Activated T-helper 1 cell treated with anti-CD3 and anti-CD28 coated beads, Interleukin-12 subunit alpha, Interleukin-12 subunit beta, Interleukin-2, Interleukin-4 antibody, amounts not matched to agents 30 ng/mL and 10 ng/mL and 1 ng/mL, durations not matched to agents 14 hours and 24 hours and 36 hours (primary cell): ENCODE measurements around the gene FADS3. TPM values are rescaled to one million over a fixed set of nuclear protein-coding genes. Genes with fewer than 3 reads are reported as not detected.

Experiments
- DNase-seq: peaks from one replicate; pipeline ENCODE4 v3.0.0; 2021; ENCODE audit warnings: low spot score
- H3K27ac Mint-ChIP-seq: one replicate; pipeline ENCODE4 v1.8.0; 2021; ENCODE audit warnings: mild to moderate bottlenecking, mixed read lengths
- H3K27me3 Mint-ChIP-seq: one replicate; pipeline ENCODE4 v1.8.0; 2022; ENCODE audit warnings: mild to moderate bottlenecking, moderate library complexity, mixed read lengths; ENCODE audit not compliant: insufficient read depth
- H3K36me3 Mint-ChIP-seq: one replicate; pipeline ENCODE4 v1.8.0; 2021; ENCODE audit warnings: low read depth, mixed read lengths
- H3K4me1 Mint-ChIP-seq: one replicate; pipeline ENCODE4 v1.8.0; 2021; ENCODE audit warnings: low read depth, mixed read lengths
- H3K4me3 Mint-ChIP-seq: one replicate; pipeline ENCODE4 v1.8.0; 2021; ENCODE audit warnings: mild to moderate bottlenecking, moderate library complexity, mixed read lengths
- H3K9me3 Mint-ChIP-seq: one replicate; pipeline ENCODE4 v1.8.0; 2021; ENCODE audit warnings: mixed read lengths
- intact Hi-C: fragments of 100-400 bp; cut with micrococcal nuclease; formaldehyde crosslinking; loops from one replicate; pipeline ENCODE4 v1.15.1; 2024
- total RNA-seq: library from RNA; stranded (reverse); gene quantifications from 2 replicates; pipeline ENCODE4 v1.2.3, GENCODE V29; 2022

The FADS3 gene, protein sequence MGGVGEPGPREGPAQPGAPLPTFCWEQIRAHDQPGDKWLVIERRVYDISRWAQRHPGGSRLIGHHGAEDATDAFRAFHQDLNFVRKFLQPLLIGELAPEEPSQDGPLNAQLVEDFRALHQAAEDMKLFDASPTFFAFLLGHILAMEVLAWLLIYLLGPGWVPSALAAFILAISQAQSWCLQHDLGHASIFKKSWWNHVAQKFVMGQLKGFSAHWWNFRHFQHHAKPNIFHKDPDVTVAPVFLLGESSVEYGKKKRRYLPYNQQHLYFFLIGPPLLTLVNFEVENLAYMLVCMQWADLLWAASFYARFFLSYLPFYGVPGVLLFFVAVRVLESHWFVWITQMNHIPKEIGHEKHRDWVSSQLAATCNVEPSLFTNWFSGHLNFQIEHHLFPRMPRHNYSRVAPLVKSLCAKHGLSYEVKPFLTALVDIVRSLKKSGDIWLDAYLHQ
- 9.0 and 14.2 TPM in 2 replicates for total RNA-seq

DNA sequence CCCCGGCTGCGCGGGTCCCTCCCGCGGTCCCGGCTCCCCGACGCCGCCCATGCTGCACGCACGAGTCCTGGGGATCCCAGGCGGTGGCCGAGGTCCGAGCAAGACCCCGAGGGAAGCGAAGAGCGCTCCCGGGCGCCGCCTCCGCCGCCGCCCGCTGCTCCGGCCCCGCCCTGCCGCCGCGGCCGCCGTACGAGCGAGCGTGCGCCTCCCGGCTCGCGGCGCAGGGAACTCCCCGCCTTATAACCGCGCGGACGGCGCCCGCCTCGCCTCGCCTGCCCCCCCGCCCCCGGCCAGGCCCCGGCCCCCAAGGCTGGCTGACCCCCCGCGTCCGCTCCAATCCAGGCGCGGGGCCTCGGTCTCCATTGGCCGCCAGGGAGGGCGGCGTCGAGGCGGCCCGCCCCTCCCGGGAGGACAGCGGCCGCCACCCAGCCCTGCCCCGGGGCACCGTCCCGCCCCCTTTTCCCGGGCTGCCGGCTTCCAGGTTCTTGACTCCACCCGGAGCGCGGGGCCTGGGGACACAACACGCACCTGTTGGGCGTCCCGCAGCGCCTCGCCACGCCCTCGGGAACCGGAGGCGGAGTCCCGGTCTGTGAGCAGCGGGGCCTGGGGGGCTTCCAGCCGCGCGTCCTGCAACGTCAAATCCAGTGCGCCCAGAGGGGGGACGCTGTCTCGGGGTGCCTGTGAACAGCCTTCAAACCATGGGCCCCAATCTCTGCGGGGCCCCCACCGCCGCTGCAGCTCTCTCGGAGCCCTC, at the start of gene FADS3:
Gene FADS3 (minus strand): TSS at position 215 of the 754 bp plus-strand sequence. CDS start 164 bp downstream, at position 51.
- no peaks in the 10 kb centered on the region for H3K36me3 Mint-ChIP-seq
- H3K4me3 Mint-ChIP-seq = peak within 1 kb of the TSS; percentile 88
- H3K9me3 Mint-ChIP-seq = no peaks in the 10 kb centered on the region
- peaks cover 6% of the 10 kb centered on the region for H3K27me3 Mint-ChIP-seq
- peaks cover 3% of the 10 kb centered on the region for H3K4me1 Mint-ChIP-seq
- intact Hi-C loops = loop anchor here (2.0 kb wide), 4 partner anchors 65 to 231 kb away; partner anchors contain the start of genes FEN1, FTH1 and TMEM258
- H3K27ac Mint-ChIP-seq = peak within 1 kb of the TSS; percentile 29
- peak; percentile 64 for DNase-seq

DNA sequence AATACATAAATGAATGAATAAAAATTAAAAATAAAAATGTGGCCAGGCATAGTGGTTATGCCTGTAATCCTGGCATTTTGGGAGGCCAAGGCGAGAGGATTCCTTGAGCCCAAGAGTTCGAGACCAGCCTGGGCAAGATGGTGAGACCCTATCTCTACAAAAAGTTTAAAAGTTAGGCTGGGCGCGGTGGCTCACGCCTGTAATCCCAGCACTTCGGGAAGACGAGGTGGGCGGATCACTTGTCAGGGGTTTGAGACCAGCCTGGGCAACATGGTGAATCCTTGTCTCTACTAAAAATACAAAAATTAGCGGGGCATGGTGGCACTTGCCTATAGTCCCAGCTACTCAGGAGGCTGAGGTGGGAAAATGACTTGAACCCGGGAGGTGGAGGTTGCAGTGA, 49.1 kb upstream of the FADS3 start:
- no peaks in the 10 kb centered on the region for H3K36me3 Mint-ChIP-seq
- intact Hi-C loops = no loop called here
- H3K9me3 Mint-ChIP-seq = peaks cover 5% of the 10 kb centered on the region

DNA sequence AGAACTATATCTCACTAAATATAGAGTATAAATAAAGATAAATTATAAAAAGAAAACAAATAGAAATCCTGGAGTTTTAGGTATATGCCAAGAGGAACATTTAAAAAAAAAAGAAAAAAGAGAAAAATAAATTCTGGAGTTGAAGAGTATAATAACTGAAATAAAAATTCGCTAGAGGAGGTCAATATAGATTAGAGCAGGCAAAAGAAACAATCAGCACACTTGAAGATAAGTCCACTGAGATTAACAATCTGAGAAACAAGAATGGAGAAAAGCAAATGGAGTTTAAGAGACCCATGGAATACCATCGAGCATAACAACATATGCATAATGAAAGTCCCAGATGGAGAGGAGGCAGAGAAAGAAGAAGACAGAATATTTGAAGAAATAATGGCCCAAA, 44.5 kb upstream of the FADS3 start:
- intact Hi-C loops = no loop called here
- no peak for DNase-seq
- Mint-ChIP-seq H3K4me1 (no peaks in the 10 kb centered on the region), H3K36me3 (no peaks in the 10 kb centered on the region), H3K27me3 (peaks cover 30% of the 10 kb centered on the region), H3K9me3 (peaks cover 15% of the 10 kb centered on the region), H3K27ac (no peak overlapping the region), H3K4me3 (no peak overlapping the region)

More for the DNA sequence above, 49.1 kb upstream of the FADS3 start:
- H3K4me1 Mint-ChIP-seq = no peaks in the 10 kb centered on the region
- H3K4me3 Mint-ChIP-seq = no peak overlapping the region
- no peak overlapping the region for H3K27ac Mint-ChIP-seq
- DNase-seq = no peak
- peaks cover 31% of the 10 kb centered on the region for H3K27me3 Mint-ChIP-seq

DNA sequence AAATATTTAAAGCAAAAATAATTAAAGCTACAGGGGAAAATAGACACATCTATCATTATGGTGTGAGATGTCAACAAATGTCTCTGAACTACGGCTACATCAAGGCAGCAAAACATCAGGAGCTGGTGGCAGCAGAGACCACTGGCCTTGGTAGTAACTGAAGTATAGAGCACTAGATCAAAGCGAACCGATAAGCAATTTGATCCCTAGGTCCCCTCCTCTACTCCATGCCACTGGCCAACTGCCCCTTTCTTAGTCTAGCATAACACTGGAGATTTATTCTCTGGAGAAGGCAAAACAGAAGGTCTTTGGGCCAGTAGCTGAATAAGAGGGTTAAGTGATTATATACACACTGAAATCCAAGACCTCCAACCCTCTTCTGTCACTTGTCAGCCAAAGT, 39.6 kb upstream of the FADS3 start:
- Mint-ChIP-seq H3K9me3 (peaks cover 12% of the 10 kb centered on the region), H3K27me3 (peaks cover 20% of the 10 kb centered on the region), H3K4me1 (no peaks in the 10 kb centered on the region), H3K27ac (no peak overlapping the region), H3K36me3 (no peaks in the 10 kb centered on the region), H3K4me3 (no peak overlapping the region)
- DNase-seq = no peak
- intact Hi-C loops = no loop called here

DNA sequence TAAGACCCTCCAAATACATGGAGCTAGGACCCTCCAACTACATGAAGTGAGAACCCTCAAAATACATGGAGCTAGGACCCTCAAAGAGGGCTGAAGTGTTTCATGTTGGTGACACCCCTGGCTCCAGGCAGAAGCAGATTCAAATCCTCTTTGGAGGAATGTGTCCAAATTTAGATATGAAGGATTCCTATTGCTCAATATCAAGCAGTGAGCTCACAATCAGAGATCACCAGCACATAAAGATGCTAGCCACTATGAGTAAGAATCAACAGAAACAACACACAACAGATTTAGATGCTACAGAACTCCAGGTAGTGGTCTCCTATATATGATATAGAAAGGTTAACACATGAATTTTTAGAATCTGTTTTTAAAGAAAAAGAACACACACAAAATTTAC, 37.3 kb upstream of the FADS3 start:
- DNase-seq = no peak
- intact Hi-C loops = no loop called here
- no peaks in the 10 kb centered on the region for H3K36me3 Mint-ChIP-seq
- no peak overlapping the region for H3K4me3 Mint-ChIP-seq
- no peak overlapping the region for H3K27ac Mint-ChIP-seq
- H3K4me1 Mint-ChIP-seq = no peaks in the 10 kb centered on the region
- H3K27me3 Mint-ChIP-seq = peaks cover 23% of the 10 kb centered on the region
- H3K9me3 Mint-ChIP-seq = peaks cover 7% of the 10 kb centered on the region

DNA sequence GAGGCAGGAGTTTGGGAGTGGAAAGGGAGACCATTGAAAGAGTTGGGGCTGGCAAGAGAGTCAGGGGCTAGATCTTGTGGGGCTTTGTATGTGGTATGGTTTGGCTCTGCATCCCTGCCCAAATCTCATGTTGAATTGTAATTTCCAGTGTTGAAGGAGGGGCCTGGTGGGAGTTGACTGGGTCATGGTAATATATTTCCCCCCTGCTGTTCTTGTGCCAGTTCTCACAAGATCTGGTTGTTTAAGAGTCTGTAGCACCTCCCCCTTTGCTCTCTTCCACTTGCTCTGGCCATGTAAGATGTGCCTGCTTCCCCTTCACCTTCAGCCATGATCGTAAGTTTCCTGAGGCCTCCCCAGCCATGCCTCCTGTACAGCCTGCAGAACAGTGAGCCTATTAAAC, 36.2 kb upstream of the FADS3 start:
- H3K27ac Mint-ChIP-seq = no peak overlapping the region
- intact Hi-C loops = no loop called here
- H3K36me3 Mint-ChIP-seq = no peaks in the 10 kb centered on the region
- H3K4me1 Mint-ChIP-seq = no peaks in the 10 kb centered on the region
- peaks cover 20% of the 10 kb centered on the region for H3K27me3 Mint-ChIP-seq
- H3K9me3 Mint-ChIP-seq = no peaks in the 10 kb centered on the region
- no peak for DNase-seq
- H3K4me3 Mint-ChIP-seq = no peak overlapping the region

DNA sequence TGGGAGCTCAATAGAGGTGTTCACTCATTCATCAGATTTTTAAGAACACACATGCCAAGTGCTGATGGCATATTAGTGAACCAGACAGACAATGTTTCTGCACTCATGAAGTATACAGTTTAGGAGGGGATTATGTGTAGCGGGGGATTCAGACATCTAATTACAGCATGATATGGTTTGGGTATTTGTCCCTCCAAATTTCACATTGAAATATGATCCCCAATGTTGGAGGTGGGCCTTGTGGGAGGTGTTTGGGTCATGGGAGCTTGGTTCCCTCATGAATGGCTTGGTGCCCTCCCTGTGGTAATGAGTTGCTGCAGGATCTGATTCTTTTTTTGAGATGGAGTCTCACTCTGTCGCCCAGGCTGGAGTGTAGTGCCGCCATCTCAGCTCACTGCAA, 34.9 kb upstream of the FADS3 start:
- no peak overlapping the region for H3K4me3 Mint-ChIP-seq

DNA sequence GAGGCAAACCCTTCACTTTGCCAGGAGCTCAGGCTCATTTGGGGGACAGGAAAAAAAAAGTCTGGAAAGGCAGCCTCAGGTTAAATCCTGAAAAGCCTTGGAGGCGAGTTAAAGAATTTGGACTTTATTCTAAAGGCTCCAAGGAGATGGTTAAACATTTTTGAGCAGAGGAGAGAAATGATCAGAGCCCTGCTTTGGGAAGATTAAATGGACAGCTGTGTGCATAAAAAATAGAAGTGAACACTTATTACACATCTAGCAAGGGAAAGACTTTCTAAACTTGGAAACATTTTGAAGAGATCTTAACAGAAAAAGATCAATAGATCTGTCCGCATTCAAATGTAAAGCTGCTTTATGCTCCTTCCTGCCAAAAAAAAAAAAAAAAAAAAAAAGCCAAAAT, 34.4 kb upstream of the FADS3 start:
- intact Hi-C loops = no loop called here
- no peak overlapping the region for H3K4me3 Mint-ChIP-seq

More for the DNA sequence above, 34.9 kb upstream of the FADS3 start:
- no peaks in the 10 kb centered on the region for H3K36me3 Mint-ChIP-seq
- H3K27me3 Mint-ChIP-seq = peaks cover 20% of the 10 kb centered on the region
- no peaks in the 10 kb centered on the region for H3K9me3 Mint-ChIP-seq
- no peaks in the 10 kb centered on the region for H3K4me1 Mint-ChIP-seq
- H3K27ac Mint-ChIP-seq = no peak overlapping the region
- no peak for DNase-seq
- intact Hi-C loops = no loop called here

DNA sequence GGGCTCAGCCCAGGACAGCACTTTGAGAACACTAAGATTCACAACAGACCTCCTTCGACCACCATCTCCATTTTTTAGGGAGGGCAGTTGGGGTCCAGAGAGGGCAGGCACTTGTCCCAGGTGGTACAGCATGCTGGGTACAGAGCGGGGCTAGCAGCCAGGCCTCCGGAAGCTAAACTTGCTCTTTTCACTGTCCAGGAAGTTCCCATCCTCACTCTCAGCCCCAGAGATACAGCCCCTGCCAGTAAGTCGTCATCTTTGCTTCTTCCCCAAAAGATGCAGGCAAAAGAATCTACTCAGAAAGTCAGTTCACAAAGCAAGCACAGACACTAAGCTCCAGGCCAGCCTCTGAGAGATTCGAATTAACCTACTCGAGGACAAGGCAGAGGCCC, 32.7 kb upstream of the FADS3 start:
- Mint-ChIP-seq H3K27me3 (peaks cover 22% of the 10 kb centered on the region), H3K36me3 (no peaks in the 10 kb centered on the region), H3K27ac (no peak overlapping the region), H3K4me3 (no peak overlapping the region), H3K4me1 (no peaks in the 10 kb centered on the region), H3K9me3 (no peaks in the 10 kb centered on the region)
- intact Hi-C loops = no loop called here
- no peak for DNase-seq

More for the DNA sequence above, 34.4 kb upstream of the FADS3 start:
- no peaks in the 10 kb centered on the region for H3K36me3 Mint-ChIP-seq
- H3K4me1 Mint-ChIP-seq = no peaks in the 10 kb centered on the region
- no peak for DNase-seq
- no peak overlapping the region for H3K27ac Mint-ChIP-seq
- no peaks in the 10 kb centered on the region for H3K9me3 Mint-ChIP-seq
- peaks cover 19% of the 10 kb centered on the region for H3K27me3 Mint-ChIP-seq

DNA sequence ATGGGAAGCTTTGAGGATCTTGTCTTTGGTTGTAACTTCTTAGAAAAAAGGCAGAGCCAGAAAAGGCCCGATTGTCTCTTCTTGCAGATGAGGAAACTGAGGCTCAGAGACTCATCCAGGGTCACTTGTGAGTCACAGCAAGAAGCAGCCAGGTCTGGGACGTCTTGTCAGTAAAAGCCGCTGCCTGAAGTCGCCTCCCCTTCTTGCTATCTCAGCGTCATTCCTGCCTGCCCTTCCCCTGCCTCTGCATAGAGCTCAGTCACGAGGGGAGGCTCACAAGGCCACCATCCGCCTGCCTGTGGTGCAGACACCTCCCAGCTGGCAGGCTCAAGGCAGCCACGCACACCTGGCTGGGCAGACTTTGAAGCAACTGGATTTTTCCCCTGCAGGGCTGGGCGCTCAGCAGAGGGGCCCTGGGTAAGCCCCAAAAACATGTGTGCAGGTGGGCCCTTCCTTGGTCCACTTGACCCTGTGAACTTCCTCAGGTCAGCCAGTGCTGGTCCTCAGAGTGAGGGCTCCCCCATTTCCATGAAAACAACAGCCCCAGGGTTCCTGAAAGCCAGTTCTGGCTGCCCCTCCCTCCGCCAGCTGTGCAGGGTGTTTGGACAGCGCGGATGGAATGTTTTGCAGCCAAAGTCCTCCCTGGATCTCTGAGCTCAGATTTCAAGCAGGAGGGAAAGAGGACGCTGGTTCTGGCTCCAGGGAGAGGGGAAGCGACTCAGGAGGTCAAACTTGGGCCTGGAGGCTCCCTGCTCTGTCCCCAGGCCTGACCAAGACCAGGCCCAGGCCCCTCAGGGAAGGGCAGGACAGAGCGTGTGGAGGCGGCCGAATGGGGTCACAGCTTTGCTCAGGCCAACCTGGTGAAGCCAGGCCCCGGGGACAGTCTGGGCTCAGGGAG, 32.1 kb upstream of the FADS3 start:
- Mint-ChIP-seq H3K27me3 (peaks cover 29% of the 10 kb centered on the region), H3K4me3 (no peak overlapping the region), H3K27ac (no peak overlapping the region), H3K9me3 (no peaks in the 10 kb centered on the region), H3K4me1 (peaks cover 2% of the 10 kb centered on the region), H3K36me3 (peaks cover under 1% of the 10 kb centered on the region)
- intact Hi-C loops = no loop called here
- no peak for DNase-seq

DNA sequence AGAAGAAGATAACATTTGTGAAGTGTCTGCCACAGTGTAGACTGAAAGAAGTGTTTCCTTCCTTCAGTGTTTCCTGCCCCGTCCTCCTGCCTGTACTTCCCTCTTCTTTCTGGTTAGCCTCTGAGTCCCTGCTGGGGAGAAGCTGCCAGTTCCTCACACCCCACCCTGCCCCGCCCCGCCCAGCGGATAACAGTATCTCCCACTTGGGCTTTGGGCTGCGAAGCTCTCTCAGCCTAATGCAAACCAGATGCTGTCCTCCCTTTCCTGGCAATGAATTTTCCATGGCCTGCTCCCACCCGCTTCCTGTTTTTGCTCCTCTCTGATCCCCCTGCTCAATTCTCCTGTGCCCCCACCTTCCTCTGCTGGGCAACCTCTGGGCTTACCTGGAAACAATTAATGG, 31.2 kb upstream of the FADS3 start:
- H3K9me3 Mint-ChIP-seq = no peaks in the 10 kb centered on the region
- H3K4me1 Mint-ChIP-seq = peaks cover 10% of the 10 kb centered on the region
- DNase-seq = no peak
- H3K27me3 Mint-ChIP-seq = peaks cover 34% of the 10 kb centered on the region
- no peak overlapping the region for H3K27ac Mint-ChIP-seq
- peaks cover 4% of the 10 kb centered on the region for H3K36me3 Mint-ChIP-seq
- intact Hi-C loops = no loop called here
- no peak overlapping the region for H3K4me3 Mint-ChIP-seq

DNA sequence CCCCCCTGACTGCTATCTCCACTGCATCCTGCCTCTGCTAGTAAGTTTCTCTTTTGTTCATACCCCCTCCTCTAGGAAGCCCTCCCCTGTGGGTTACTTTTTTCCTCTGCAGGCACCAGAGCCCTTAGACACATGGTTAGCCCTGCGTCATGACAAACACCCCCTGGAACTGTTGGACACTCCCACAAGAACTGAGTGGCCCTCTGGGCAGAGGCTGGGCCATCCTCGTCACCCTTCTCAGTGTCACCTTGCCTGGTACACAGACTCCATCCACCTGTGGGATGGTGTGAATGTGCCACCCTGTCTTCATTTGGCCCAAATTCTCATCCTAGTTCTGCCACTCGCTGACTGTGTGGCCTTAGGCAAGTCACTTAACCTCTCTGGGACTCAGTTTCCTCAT, 30.1 kb upstream of the FADS3 start:
- DNase-seq = no peak
- Mint-ChIP-seq H3K27me3 (peaks cover 36% of the 10 kb centered on the region), H3K9me3 (no peaks in the 10 kb centered on the region), H3K4me1 (peaks cover 11% of the 10 kb centered on the region), H3K4me3 (no peak overlapping the region), H3K27ac (no peak overlapping the region), H3K36me3 (peaks cover 4% of the 10 kb centered on the region)
- intact Hi-C loops = no loop called here
